Fibroblast of gingiva (primary cell): ENCODE measurements around the gene SF3A2.
"Not testable (repeated sequence)": the region's sequence is repeated elsewhere in the genome, so short reads cannot be mapped to it uniquely, and the experiment has no call there.

Experiments
- DNase-seq: peaks from one replicate; pipeline ENCODE4 v3.0.0-alpha.2; 2011; ENCODE audit warnings: low read depth

The SF3A2 gene, protein sequence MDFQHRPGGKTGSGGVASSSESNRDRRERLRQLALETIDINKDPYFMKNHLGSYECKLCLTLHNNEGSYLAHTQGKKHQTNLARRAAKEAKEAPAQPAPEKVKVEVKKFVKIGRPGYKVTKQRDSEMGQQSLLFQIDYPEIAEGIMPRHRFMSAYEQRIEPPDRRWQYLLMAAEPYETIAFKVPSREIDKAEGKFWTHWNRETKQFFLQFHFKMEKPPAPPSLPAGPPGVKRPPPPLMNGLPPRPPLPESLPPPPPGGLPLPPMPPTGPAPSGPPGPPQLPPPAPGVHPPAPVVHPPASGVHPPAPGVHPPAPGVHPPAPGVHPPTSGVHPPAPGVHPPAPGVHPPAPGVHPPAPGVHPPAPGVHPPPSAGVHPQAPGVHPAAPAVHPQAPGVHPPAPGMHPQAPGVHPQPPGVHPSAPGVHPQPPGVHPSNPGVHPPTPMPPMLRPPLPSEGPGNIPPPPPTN

DNA sequence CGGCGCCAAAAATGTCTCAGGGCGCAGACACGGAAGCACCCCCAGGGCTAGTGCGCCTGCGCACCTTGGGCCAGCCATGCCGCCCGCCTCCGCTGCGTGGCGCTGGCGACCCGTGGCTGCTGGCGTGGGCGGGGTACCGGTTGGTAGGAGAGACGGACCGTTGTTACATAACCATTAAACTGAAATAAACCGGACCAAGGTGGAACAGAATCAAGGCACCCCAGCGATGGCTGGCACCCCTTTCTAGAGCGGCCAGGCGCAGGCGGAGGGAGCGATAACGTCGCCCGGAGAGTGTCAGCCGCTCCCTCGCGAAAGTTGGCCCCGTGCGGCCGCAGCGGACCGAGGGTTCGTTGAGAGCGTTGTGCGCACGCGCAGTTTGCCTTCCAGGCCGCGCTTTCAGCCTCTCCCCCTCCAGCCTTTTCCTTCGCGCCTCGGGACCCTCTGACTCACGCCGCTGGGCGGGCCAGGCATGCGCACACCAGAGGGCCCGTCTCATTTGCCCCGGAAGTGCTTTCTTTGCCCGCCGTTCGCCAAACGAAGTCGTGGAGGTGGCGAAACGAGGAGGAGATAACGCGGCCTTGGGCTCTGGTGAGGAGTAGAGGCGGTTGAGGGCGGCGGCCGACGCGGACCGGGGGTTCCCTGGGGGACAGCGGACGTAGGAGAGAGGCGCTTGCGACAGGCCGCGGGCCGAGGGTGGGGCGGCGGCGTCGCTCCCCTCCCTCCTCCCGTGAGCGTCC, at the start of gene SF3A2, which contains the start of gene PLEKHJ1:
SF3A2 (plus strand) TSS at position 511 of the 737 bp plus-strand sequence. CDS start 6,595 bp downstream, outside the sequence.
PLEKHJ1 (minus strand) TSS at position 16 of the 737 bp plus-strand sequence. CDS start 81 bp downstream, outside the sequence.
- DNase-seq: peak; percentile 96

GRCh38 chr19:2187159-2187558, 49.5 kb upstream of the SF3A2 start:
- no peak for DNase-seq

DNA sequence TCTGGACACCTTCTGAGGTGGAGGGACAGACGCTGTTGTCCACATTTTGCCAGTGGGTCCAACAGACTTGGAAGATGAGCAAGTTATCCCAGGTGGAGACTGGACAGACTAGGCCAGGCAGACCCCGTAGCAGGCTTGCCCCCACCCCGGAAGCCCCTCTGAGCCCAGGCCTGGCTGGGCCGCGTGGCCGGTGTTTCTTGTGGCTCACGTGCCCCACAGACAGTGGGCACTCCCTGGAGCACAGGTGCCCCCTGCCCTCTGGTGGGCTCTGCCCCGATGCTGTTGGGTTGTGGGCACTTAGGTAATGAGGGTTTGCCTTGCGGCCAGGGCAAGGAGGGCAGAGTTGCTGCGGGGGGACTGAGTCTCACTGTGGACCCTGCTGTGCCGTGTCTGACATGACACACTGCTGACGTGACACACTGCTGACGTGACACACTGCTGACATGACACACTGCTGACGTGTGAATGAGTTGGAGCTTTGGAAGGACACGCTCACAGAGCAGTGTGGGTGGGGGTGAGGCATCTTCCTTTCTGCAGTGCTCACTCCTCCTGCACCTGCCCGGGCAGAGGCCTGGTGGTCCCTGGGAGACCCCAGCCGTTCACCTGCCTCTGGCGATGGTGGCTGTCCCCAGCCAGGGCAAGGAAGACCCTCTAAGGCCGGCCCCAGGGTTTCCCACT, 47.8 kb upstream of the SF3A2 start:
- DNase-seq: peak; percentile 15

GRCh38 chr19:2189880-2190279, 46.7 kb upstream of the SF3A2 start:
- DNase-seq: no peak

DNA sequence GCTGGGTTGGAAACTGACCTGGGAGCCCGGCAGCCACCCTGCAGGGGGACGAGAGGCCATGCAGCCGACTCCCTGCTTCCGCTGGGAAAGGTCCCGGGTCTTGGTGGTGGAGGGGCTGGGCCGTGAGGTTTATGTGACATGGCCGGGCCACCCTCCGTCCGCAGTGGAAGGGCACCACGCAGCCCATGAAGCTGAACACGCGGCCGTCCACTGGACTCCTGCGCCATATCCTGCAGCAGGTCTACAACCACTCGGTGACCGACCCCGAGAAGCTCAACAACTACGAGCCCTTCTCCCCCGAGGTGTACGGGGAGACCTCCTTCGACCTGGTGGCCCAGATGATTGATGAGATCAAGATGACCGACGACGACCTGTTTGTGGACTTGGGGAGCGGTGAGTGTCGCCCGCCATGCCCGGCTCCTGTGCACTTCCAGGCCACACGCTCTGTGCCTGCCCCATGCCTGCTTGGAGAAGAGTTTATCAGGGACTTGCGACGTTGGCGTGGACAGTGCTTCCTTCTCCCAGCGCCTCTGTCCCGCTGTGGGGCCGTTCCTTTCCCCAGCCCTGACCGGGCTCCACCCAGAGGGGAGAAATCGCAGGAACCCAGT, 45.7 kb upstream of the SF3A2 start:
- DNase-seq: no peak

DNA sequence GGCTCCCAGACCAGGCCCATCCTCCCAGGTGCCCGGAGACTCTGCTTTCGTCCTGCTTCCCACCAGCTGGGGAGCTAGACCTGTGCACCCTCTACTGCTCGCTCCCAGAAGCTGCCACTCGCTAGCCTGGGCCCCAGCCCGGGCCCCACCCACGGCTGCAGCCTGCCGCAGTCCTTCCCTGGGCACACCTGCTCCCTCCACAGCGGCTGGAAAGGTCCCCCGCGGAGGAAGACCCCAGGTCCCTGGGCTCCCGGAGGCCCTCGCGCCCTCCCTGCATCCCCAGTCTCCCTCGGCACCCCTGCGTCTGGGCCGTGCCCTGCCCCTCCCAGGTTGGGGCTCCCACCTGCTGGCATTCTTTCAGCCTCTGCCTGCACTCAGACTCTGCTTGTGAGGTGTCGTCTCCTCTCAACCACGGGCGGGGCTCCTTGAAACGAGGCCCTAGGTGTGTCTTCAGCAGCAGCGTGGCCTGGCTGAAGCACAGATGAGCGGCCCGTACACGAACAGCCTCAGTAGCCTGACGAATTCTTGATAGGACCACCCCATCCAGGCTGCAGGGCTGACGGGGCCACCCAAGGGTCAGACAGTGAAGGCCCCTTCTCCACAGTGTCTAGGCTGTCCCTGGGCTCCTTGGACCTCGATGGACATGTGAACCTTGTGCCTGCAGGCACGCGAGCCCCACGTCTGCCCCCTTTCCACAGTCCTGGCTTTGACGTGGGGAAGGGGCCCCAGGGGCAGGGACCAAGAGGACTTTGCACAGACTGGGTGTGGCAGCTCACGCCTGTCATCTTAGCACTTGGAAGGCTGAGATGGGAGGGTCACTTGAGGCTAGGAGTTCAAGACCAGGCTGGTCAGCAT, 44.9 kb upstream of the SF3A2 start:
- DNase-seq: no peak

DNA sequence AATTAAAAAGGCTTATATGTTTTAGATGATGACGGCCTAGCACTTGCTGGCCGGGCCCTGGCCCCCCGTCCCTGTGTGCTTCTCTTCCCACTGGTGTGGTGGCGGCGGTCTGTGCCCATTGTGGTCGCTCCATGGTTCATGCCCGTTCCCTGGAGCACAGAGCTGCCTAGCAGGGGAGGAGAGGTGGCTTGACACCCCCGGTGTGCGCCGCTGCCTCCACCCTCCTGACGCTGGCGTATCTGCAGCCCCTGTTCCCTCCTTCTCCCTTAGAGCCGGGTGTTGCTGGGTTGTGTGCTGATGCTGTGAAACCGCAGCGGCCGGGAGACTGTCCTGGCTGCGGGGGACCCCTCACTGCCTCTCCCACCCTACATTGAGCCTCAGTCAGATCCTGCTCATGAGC, 43.8 kb upstream of the SF3A2 start:
- DNase-seq: no peak

- no peak for DNase-seq
These were observed 42.8 kb upstream of the SF3A2 start for GRCh38 chr19:2193807-2194206.

DNA sequence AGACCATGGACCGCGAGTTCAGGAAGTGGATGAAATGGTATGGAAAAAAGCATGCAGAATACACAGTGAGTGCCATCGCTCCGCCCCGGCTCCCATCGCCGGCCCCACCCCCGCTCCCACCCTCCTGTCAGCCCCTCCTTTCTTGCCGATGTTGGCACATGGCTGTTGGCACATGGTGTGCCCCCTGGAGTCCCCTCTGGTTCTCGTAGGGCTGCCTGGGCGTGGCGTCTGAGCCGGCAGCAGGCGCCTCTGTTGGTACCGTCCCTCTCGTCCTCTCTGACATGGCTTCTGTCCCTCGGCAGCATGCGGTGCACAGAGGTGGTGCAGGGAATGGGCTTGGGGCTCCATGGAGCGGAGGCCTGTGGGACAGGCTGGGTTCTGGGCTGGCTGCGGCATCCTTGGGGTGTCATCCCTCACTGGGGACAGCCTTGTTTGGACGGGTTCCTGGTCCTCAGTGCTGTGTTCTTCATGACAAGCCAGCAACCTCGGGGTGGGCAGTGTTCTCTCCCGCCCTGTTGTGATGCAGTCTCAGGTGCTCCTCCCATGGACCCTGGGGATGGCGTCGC, 42.0 kb upstream of the SF3A2 start:
- no peak for DNase-seq

- no peak for DNase-seq
These were observed 41.3 kb upstream of the SF3A2 start for GRCh38 chr19:2195361-2195760.

- no peak for DNase-seq
These were observed 40.7 kb upstream of the SF3A2 start for GRCh38 chr19:2195914-2196313.

DNA sequence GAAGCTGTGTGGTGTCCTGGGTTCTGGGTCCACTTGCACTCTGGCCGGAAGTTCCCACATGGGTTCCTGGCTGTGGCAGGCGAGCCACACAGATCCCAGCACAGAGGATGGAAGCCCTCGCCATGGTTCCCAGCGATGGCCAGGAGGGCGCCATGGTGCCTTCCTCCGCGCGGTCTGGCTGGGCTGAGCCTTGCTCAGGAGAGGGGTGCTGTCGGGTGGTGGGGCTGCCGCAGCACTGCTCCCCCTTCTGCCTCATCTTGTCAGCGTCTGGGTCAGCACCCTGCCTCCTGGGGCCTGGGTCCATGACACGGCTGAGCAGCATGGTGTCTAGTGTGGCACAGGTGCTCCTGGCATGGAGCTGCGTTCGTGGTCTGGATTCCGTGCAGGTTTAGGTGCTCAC, 39.4 kb upstream of the SF3A2 start:
- DNase-seq: no peak

DNA sequence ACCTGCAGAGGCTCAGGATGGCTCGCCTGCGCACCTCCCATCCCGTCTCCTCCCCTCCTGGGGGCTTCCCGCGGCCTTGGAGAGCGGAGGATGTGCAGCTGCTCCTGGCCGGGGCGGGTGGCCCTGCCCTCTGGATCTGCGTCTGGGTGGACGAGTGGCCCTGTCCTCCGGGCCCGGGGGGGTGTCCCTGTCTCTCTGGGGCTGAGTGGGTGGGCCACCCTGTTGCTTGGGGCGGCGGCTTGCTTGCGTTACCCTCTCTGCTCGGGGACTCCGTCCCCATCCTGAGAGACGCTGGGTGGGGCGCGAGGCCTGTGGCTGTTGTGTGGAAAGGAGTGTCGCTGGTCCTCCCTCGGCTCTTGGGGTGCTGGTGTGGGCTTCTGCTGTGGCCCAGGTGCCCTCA, 38.3 kb upstream of the SF3A2 start:
- DNase-seq: no peak

GRCh38 chr19:2199215-2199614, 37.4 kb upstream of the SF3A2 start:
- no peak for DNase-seq

GRCh38 chr19:2199861-2200623, 36.6 kb upstream of the SF3A2 start:
- no peak for DNase-seq

- not testable (repeated sequence) for DNase-seq
These were observed 35.9 kb upstream of the SF3A2 start for GRCh38 chr19:2200624-2201294.

- no peak for DNase-seq
These were observed 35.0 kb upstream of the SF3A2 start for GRCh38 chr19:2201473-2202148.

DNA sequence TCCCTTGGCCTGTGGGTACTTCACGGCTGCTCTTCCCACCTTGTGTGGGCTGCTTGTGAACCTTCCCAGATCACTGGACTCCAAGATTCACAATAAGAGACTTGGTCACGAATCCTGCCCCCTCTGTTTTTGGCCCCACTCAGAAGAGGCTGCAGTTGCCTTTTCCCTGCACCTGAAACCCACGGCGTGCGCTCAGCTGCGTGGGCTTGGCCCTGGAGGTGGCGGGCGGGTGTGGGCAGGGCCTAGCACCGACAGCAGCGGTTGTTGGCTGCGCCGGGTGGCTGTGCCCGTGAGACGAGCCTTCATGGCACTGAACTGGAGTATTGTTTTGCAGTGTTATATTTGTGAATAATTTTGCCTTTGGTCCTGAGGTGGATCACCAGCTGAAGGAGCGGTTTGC, 34.3 kb upstream of the SF3A2 start:
- DNase-seq: no peak

- no peak for DNase-seq
These were observed 29.6 kb upstream of the SF3A2 start for GRCh38 chr19:2207008-2207407.
